A549 (cell line): ENCODE results near the gene ULBP3. TPM values are rescaled to one million over a fixed set of nuclear protein-coding genes. Genes with fewer than 3 reads are reported as not detected.

Experiments used
- ATAC-seq, 2 experiments: fragments of 200-7000 bp in 1 of 2; fragments of >200 bp in 1 of 2; cut with Nextera tagmentation in 1 of 2; cut with Tn5 transposase in 1 of 2; 3 replicates each; pipeline versions ENCODE4 v1.8.0 to v1.9.1; 2018 to 2020; ENCODE audit warnings: mild to moderate bottlenecking in 1 of 2, moderate library complexity in 1 of 2
- CTCF ChIA-PET: fragments of 300-600 bp; sonication (Branson Sonifier 250); formaldehyde crosslinking; extraction: SDS; loops from one replicate; lab custom pipeline; 2021; ENCODE audit warnings: antibody characterized with exemption, inconsistent platforms; lab: Yijun Ruan, JAX
- POLR2A ChIA-PET: fragments of 350-600 bp; formaldehyde crosslinking; extraction: SDS; loops from one replicate; lab custom pipeline; 2021; ENCODE audit warnings: antibody characterized with exemption, inconsistent platforms; lab: Yijun Ruan, JAX
- DNase-seq, 2 experiments: peaks; one replicate each; pipeline versions ENCODE4 v3.0.0 to v3.0.0-alpha.2; 2011 to 2016; ENCODE audit warnings: low read depth in 1 of 2, low spot score in 1 of 2
- FAIRE-seq: peaks from 2 replicates; lab custom pipeline; 2011; peaks lifted over from hg19 to GRCh38; lab: Jason Lieb, UNC
- H3K27ac ChIP-seq, 2 experiments: fragments of >200 bp; sonication (Bioruptor Twin); formaldehyde crosslinking; 3 replicates each; pipeline ENCODE4 v1.5.1; 2016 to 2017
- H3K4me1 ChIP-seq: fragments of >200 bp; sonication (Bioruptor Twin); formaldehyde crosslinking; 3 replicates; pipeline ENCODE4 v1.6.1; 2016
- H3K4me2 ChIP-seq: fragments of >200 bp; sonication (Bioruptor Twin); formaldehyde crosslinking; 3 replicates; pipeline ENCODE4 v1.6.1; 2016
- H3K4me3 ChIP-seq: fragments of >200 bp; sonication (Bioruptor Twin); formaldehyde crosslinking; 3 replicates; pipeline ENCODE4 v1.5.1; 2016
- H3K9me3 ChIP-seq: fragments of >200 bp; sonication (Bioruptor Twin); formaldehyde crosslinking; 3 replicates; pipeline ENCODE4 v1.6.1; 2016
- BHLHE40 ChIP-seq: IDR thresholded peaks from 2 replicates; pipeline ENCODE4 v1.6.1; 2012; ENCODE audit warnings: low read depth, low read length, inconsistent platforms
- CBX2 ChIP-seq: fragments of 200-600 bp; sonication (generic); IDR thresholded peaks from 2 replicates; pipeline ENCODE4 v1.6.1; 2016; ENCODE audit warnings: low read depth, mild to moderate bottlenecking, borderline replicate concordance
- CBX8 ChIP-seq: fragments of 200-600 bp; sonication (generic); IDR thresholded peaks from 2 replicates; pipeline ENCODE4 v1.6.1; 2016
- CEBPB ChIP-seq, 2 experiments: fragments of >200 bp in 1 of 2; sonication (Bioruptor Twin) in 1 of 2; formaldehyde crosslinking in 1 of 2; IDR thresholded peaks; 2 replicates each; pipeline ENCODE4 v1.6.1; 2012 to 2016
- CHD2 ChIP-seq: fragments of 150-350 bp; IDR thresholded peaks from 2 replicates; pipeline ENCODE4 v1.6.1; 2014; ENCODE audit warnings: low read length; ENCODE audit not compliant: partially characterized antibody
- EHF ChIP-seq: fragments of 250-450 bp; sonication (Bioruptor Pico); IDR thresholded peaks from 2 replicates; pipeline ENCODE4 v1.5.0; 2020; ENCODE audit warnings: mild to moderate bottlenecking
- HEYL ChIP-seq: fragments of 250-450 bp; sonication (Bioruptor Pico); IDR thresholded peaks from 2 replicates; pipeline ENCODE4 v1.8.0; 2021; ENCODE audit warnings: mild to moderate bottlenecking, moderate library complexity
- HOXB5 ChIP-seq: fragments of 250-450 bp; sonication (Bioruptor Pico); IDR thresholded peaks from 2 replicates; pipeline ENCODE4 v1.5.0; 2020; ENCODE audit warnings: mild to moderate bottlenecking, moderate library complexity
- JUN ChIP-seq, 2 experiments: fragments of >200 bp; sonication (Bioruptor Twin); formaldehyde crosslinking; IDR thresholded peaks; 2 replicates in 1 of 2; 3 replicates in 1 of 2; pipeline ENCODE4 v1.6.1; 2016 to 2017
- KDM5A ChIP-seq: fragments of 200-600 bp; sonication (generic); IDR thresholded peaks from 2 replicates; pipeline ENCODE4 v1.6.1; 2016; ENCODE audit warnings: antibody characterized with exemption, mild to moderate bottlenecking
- MAFK ChIP-seq: fragments of 450-650 bp; IDR thresholded peaks from 2 replicates; pipeline ENCODE4 v1.6.1; 2014; ENCODE audit not compliant: partially characterized antibody
- NFE2L2 ChIP-seq: fragments of 150-350 bp; conservative IDR thresholded peaks from 2 replicates; pipeline ENCODE4 v1.6.1; 2014; ENCODE audit warnings: low read length
- NR3C1 ChIP-seq: fragments of >200 bp; sonication (Bioruptor Twin); formaldehyde crosslinking; IDR thresholded peaks from 3 replicates; pipeline ENCODE4 v1.6.1; 2017
- POLR2A ChIP-seq: IDR thresholded peaks from 2 replicates; pipeline ENCODE4 v1.6.1; 2012; ENCODE audit warnings: mild to moderate bottlenecking, low read length
- POLR2AphosphoS2 ChIP-seq: conservative IDR thresholded peaks from 2 replicates; pipeline ENCODE4 v1.6.1; 2012; ENCODE audit warnings: low read length, improper control_type of control experiment, inconsistent platforms
- RAD21 ChIP-seq, 2 experiments: fragments of >200 bp in 1 of 2; sonication (Bioruptor Twin) in 1 of 2; formaldehyde crosslinking in 1 of 2; IDR thresholded peaks in 1 of 2; conservative IDR thresholded peaks in 1 of 2; 2 replicates in 1 of 2; 3 replicates in 1 of 2; pipeline ENCODE4 v1.6.1; 2012 to 2018; ENCODE audit warnings: inconsistent platforms in 1 of 2
- RARB ChIP-seq: fragments of 250-450 bp; sonication (Bioruptor Pico); IDR thresholded peaks from 2 replicates; pipeline ENCODE4 v1.8.0; 2021; ENCODE audit warnings: mild to moderate bottlenecking, moderate library complexity
- RFX5 ChIP-seq: fragments of 450-650 bp; IDR thresholded peaks from 2 replicates; pipeline ENCODE4 v1.7.1; 2014; ENCODE audit warnings: antibody characterized with exemption, mild to moderate bottlenecking, moderate library complexity
- SMC3 ChIP-seq: fragments of >200 bp; sonication (Bioruptor Twin); formaldehyde crosslinking; IDR thresholded peaks from 3 replicates; pipeline ENCODE4 v1.6.1; 2018; ENCODE audit warnings: inconsistent platforms
- SREBF2 ChIP-seq: fragments of 450-650 bp; IDR thresholded peaks from 2 replicates; pipeline ENCODE4 v1.6.1; 2014; ENCODE audit warnings: mild to moderate bottlenecking, moderate library complexity
- TFCP2L1 ChIP-seq: fragments of 250-450 bp; sonication (Bioruptor Pico); IDR thresholded peaks from 2 replicates; pipeline ENCODE4 v1.5.0; 2021; ENCODE audit warnings: mild to moderate bottlenecking
- ZFP36 ChIP-seq: fragments of 450-650 bp; IDR thresholded peaks from 2 replicates; pipeline ENCODE4 v1.6.1; 2014; ENCODE audit warnings: borderline replicate concordance; ENCODE audit not compliant: partially characterized antibody
- ZNF302 ChIP-seq: fragments of 250-450 bp; sonication (Bioruptor Pico); IDR thresholded peaks from 2 replicates; pipeline ENCODE4 v1.9.0; 2021; ENCODE audit warnings: inconsistent platforms, mild to moderate bottlenecking, moderate library complexity
- WGBS: methylation state at CpG from one replicate; pipeline ENCODE4 v1.1.6; 2017; ENCODE audit errors: missing lambda C conversion rate; 5-methylcytosine and 5-hydroxymethylcytosine counted together
- polyA plus RNA-seq, 4 experiments: library from polyadenylated mRNA; depleted of rRNA in 3 of 4; stranded (reverse); fragments of >200 nt; fragmentation: RNase III in 1 of 4; extraction: RNeasy Plus Mini Kit Qiagen cat#74134 plus additional on column Dnase treatment in 1 of 4; gene quantifications; 2 replicates in 3 of 4; 3 replicates in 1 of 4; pipeline ENCODE4 v1.2.3, GENCODE V29; 2011 to 2017
- TF ChIP-seq, protein P1 (sequence below): fragments of 150-350 bp; IDR thresholded peaks from 2 replicates; pipeline ENCODE4 v1.6.1; 2014; ENCODE audit warnings: low read depth, mild to moderate bottlenecking, low read length
- TF ChIP-seq, protein P2 (sequence below): IDR thresholded peaks from 2 replicates; pipeline ENCODE4 v1.6.1; 2012
- TF ChIP-seq, protein P3 (sequence below): IDR thresholded peaks from 2 replicates; pipeline ENCODE4 v1.6.1; 2012
- TF ChIP-seq, protein P4 (sequence below): fragments of >200 bp; sonication (Bioruptor Twin); formaldehyde crosslinking; IDR thresholded peaks from 3 replicates; pipeline ENCODE4 v1.6.1; 2016

Gene ULBP3
- polyA plus RNA-seq, 2 of the 4 experiments (the other 2 are of a cell fraction) = 2.7 to 3.4 TPM

DNA sequence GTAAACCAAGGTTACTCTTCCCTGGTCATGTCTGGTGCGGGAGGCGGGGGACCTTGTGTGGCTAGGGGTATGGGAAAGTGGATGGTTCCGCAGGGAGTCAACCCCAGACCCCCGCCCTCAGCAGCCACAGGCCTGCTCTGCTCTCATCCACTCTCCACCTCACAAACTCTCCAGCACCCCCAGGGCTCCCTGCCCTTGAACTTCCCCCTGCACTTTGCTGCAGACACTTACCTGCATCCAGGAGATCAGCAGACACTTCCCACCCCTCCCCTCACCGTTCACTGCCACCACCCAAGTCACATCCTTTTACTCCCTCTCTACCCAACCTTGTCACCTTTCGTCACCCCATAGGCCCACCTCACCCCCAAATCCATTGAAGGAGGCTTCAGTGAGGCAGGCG, 39.6 kb downstream of the ULBP3 start:
- no peak for DNase-seq
- no peak for ATAC-seq
- 66% methylated on average over 7 of the region's 7 CpGs for WGBS
- H3K4me2 ChIP-seq = no peak overlapping the region
- H3K4me3 ChIP-seq = no peak overlapping the region
- TF ChIP-seq, protein P1, sequence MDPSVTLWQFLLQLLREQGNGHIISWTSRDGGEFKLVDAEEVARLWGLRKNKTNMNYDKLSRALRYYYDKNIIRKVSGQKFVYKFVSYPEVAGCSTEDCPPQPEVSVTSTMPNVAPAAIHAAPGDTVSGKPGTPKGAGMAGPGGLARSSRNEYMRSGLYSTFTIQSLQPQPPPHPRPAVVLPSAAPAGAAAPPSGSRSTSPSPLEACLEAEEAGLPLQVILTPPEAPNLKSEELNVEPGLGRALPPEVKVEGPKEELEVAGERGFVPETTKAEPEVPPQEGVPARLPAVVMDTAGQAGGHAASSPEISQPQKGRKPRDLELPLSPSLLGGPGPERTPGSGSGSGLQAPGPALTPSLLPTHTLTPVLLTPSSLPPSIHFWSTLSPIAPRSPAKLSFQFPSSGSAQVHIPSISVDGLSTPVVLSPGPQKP = no peak
- TF ChIP-seq BHLHE40 (no peak), HEYL (no peak), SREBF2 (no peak), NR3C1 (no peak), POLR2A (no peak), MAFK (no peak), SMC3 (no peak), CBX8 (no peak), RAD21 (conservative IDR thresholded peaks at IDR 0.05 in 1 of 2, IDR thresholded peaks at IDR 0.05 in 1 of 2) (no peak), NFE2L2 (no peak), RARB (CRISPR knock-in tag) (no peak), CBX2 (no peak), POLR2AphosphoS2 (no peak)
- TF ChIP-seq, protein P2, sequence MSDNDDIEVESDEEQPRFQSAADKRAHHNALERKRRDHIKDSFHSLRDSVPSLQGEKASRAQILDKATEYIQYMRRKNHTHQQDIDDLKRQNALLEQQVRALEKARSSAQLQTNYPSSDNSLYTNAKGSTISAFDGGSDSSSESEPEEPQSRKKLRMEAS = no peak
- TF ChIP-seq, protein P3, sequence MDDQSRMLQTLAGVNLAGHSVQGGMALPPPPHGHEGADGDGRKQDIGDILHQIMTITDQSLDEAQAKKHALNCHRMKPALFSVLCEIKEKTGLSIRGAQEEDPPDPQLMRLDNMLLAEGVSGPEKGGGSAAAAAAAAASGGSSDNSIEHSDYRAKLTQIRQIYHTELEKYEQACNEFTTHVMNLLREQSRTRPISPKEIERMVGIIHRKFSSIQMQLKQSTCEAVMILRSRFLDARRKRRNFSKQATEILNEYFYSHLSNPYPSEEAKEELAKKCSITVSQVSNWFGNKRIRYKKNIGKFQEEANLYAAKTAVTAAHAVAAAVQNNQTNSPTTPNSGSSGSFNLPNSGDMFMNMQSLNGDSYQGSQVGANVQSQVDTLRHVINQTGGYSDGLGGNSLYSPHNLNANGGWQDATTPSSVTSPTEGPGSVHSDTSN = no peak
- TF ChIP-seq, protein P4, sequence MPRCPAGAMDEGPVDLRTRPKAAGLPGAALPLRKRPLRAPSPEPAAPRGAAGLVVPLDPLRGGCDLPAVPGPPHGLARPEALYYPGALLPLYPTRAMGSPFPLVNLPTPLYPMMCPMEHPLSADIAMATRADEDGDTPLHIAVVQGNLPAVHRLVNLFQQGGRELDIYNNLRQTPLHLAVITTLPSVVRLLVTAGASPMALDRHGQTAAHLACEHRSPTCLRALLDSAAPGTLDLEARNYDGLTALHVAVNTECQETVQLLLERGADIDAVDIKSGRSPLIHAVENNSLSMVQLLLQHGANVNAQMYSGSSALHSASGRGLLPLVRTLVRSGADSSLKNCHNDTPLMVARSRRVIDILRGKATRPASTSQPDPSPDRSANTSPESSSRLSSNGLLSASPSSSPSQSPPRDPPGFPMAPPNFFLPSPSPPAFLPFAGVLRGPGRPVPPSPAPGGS = no peak
- H3K27ac ChIP-seq = no peak overlapping the region
- peaks cover 11% of the 10 kb centered on the region; the same call in 1 of the 3 replicates for H3K4me1 ChIP-seq
- ChIA-PET CTCF (interaction anchor here (1.0 to 1.1 kb wide), 2 partner anchors 12 to 42 kb away, joined by 4 to 6 read pairs; no protein-coding TSS in a partner anchor), POLR2A (no interaction called here)
- H3K9me3 ChIP-seq = no peaks in the 10 kb centered on the region
- no peak for FAIRE-seq

DNA sequence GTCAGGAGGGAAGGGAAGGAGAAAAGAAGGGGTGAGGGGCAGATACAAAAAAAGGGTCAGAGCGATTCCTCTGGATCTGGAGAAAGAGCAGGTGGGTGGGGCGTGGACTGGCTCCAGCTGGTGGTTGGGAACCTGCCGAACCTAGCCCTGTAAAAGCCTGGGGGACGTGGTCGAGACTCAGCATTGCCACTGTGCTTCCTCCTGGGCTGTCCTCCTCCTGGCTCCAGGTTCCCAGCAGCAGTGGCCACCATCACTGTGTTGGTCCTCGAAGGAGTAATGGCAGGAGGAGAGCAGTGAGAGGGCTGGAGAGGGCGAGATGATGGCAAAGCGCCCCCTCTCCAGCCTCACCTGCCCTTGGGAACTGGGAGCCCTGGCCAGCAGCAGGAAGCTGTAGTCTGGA, 40.1 kb downstream of the ULBP3 start:
- FAIRE-seq = no peak
- POLR2A ChIA-PET = no interaction called here
- DNase-seq = no peak
- no peaks in the 10 kb centered on the region for H3K9me3 ChIP-seq
- no peak overlapping the region for H3K4me2 ChIP-seq
- no peak overlapping the region for H3K4me3 ChIP-seq
- H3K4me1 ChIP-seq = peaks cover 11% of the 10 kb centered on the region; the same call in 1 of the 3 replicates
- no peak for ATAC-seq
- WGBS = 38% methylated on average over 8 of the region's 8 CpGs
- no peak for TF ChIP-seq CHD2
- TF ChIP-seq KDM5A = no peak
- no peak for TF ChIP-seq BHLHE40
- TF ChIP-seq ZFP36 = no peak
- TF ChIP-seq POLR2A = no peak
- no peak for TF ChIP-seq EHF
- no peak for TF ChIP-seq CBX2
- no peak for TF ChIP-seq RFX5
- no peak for TF ChIP-seq ZNF302
- no peak for TF ChIP-seq CEBPB (IDR thresholded peaks at IDR 0.05)
- no peak for TF ChIP-seq JUN (IDR thresholded peaks at IDR 0.05)
- no peak for TF ChIP-seq NR3C1
- TF ChIP-seq SREBF2 = no peak
- TF ChIP-seq RARB (CRISPR knock-in tag) = no peak
- TF ChIP-seq NFE2L2 = no peak
- TF ChIP-seq HOXB5 (CRISPR knock-in tag) = no peak
- TF ChIP-seq TFCP2L1 (CRISPR knock-in tag) = no peak
- CTCF ChIA-PET = interaction anchor here (1.0 kb wide), 1 partner anchor 11 kb away, joined by 6 read pairs; no protein-coding TSS in a partner anchor
- H3K27ac ChIP-seq = no peak overlapping the region
